Right lobe of liver (tissue), 4 donors: Measurements from ENCODE around the gene SNAPC2.

Experiments
- POLR2A ChIP-seq: fragments of 450-650 bp; IDR thresholded peaks from one replicate; pipeline ENCODE4 v1.6.1; 2017; ENCODE audit warnings: antibody characterized with exemption, mild to moderate bottlenecking
- TF ChIP-seq, protein P1 (sequence below), 4 donors: fragments of 200-600 bp in 3 of 4; fragments of 450-650 bp in 1 of 4; IDR thresholded peaks; one replicate each; pipeline versions ENCODE4 v1.5.1 to v1.8.0; 2016 to 2022; ENCODE audit warnings: antibody characterized with exemption in 4 of 4, mild to moderate bottlenecking in 2 of 4
- donor health status: DM: no; HTN: no; CAD: no.
- donor health status: DM: no; HTN: no; CAD: no.
- donor health status: DM: no; HTN: yes; CAD: no.

DNA sequence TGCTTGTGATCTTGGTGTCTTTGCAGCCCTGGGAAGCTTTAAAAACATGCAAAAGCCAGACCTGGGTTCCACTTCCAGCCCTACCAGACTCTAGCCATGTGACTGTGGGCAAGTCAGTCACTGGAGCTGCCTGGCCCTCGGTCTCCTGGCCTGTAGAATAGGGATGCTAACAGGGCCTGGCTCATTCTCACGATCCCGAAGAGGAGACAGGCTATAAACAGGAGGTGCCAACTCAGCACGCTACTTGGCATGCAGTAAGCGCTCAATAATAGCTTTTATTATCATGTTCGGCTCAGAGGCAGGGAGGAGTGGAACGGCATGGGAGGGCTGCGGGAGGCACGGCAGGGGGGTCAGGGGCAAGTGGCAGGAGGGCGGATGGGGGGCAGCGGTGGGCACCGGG lies 4.1 kb downstream of the SNAPC2 start:
- TF ChIP-seq, protein P1, sequence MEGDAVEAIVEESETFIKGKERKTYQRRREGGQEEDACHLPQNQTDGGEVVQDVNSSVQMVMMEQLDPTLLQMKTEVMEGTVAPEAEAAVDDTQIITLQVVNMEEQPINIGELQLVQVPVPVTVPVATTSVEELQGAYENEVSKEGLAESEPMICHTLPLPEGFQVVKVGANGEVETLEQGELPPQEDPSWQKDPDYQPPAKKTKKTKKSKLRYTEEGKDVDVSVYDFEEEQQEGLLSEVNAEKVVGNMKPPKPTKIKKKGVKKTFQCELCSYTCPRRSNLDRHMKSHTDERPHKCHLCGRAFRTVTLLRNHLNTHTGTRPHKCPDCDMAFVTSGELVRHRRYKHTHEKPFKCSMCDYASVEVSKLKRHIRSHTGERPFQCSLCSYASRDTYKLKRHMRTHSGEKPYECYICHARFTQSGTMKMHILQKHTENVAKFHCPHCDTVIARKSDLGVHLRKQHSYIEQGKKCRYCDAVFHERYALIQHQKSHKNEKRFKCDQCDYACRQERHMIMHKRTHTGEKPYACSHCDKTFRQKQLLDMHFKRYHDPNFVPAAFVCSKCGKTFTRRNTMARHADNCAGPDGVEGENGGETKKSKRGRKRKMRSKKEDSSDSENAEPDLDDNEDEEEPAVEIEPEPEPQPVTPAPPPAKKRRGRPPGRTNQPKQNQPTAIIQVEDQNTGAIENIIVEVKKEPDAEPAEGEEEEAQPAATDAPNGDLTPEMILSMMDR (IDR thresholded peaks at IDR 0.05): no peak
- TF ChIP-seq POLR2A: no peak
